IMR-90 (cell line): ENCODE measurements around the gene LRRC37A3. TPM values are rescaled to one million over a fixed set of nuclear protein-coding genes. Genes with fewer than 3 reads are reported as not detected.
"Not testable (repeated sequence)": the region's sequence is repeated elsewhere in the genome, so short reads cannot be mapped to it uniquely, and the experiment has no call there.

Experiments used
- ATAC-seq: fragments of 200-7000 bp; cut with Tn5 transposase; 2 replicates; pipeline ENCODE4 v1.9.1; 2020; ENCODE audit warnings: low read depth, mild to moderate bottlenecking, moderate library complexity
- BruUV-seq: library from RNA; stranded (reverse); fragments of 400-500 nt; replicated peaks from 2 replicates; lab custom pipeline; 2021; lab: Mats Ljungman, UMichigan
- CTCF ChIA-PET: fragments of 300-600 bp; formaldehyde crosslinking; extraction: SDS; loops from one replicate; lab custom pipeline; 2021; ENCODE audit warnings: antibody characterized with exemption; lab: Yijun Ruan, JAX
- POLR2A ChIA-PET: fragments of 300-600 bp; sonication (Branson Sonifier 250); formaldehyde crosslinking; loops from one replicate; lab custom pipeline; 2022; ENCODE audit warnings: antibody characterized with exemption; ENCODE audit not compliant: unreplicated experiment; lab: Charles Lee
- DNase-seq: peaks from one replicate; pipeline ENCODE4 v3.0.0; 2013
- H2AFZ ChIP-seq: replicated peaks from 2 replicates; pipeline ENCODE3; 2013; ENCODE audit warnings: low read length, mild to moderate bottlenecking; ENCODE audit not compliant: poor library complexity
- H2AK5ac ChIP-seq: 2 replicates; pipeline ENCODE4 v1.6.1; 2013; ENCODE audit warnings: low read depth, low read length, inconsistent platforms
- H2AK9ac ChIP-seq: replicated peaks from 2 replicates; pipeline ENCODE3; 2013; ENCODE audit warnings: mild to moderate bottlenecking, low read depth, low read length, moderate library complexity; ENCODE audit not compliant: poor library complexity
- H2BK120ac ChIP-seq: 2 replicates; pipeline ENCODE4 v1.6.1; 2013; ENCODE audit warnings: low read depth, low read length, inconsistent platforms
- H2BK15ac ChIP-seq: 3 replicates; pipeline ENCODE4 v1.6.1; 2013; ENCODE audit warnings: low read depth, low read length, inconsistent platforms
- H2BK20ac ChIP-seq: 2 replicates; pipeline ENCODE4 v1.6.1; 2013; ENCODE audit warnings: low read depth, mild to moderate bottlenecking, inconsistent platforms, low read length, moderate library complexity
- H2BK5ac ChIP-seq: 2 replicates; pipeline ENCODE4 v1.6.1; 2013; ENCODE audit warnings: mild to moderate bottlenecking, low read depth, low read length, inconsistent platforms; ENCODE audit not compliant: poor library complexity, severe bottlenecking
- H3K14ac ChIP-seq: replicated peaks from 2 replicates; pipeline ENCODE4 v1.6.1; 2013; ENCODE audit warnings: low read depth, low read length, inconsistent platforms
- H3K18ac ChIP-seq: 2 replicates; pipeline ENCODE4 v1.6.1; 2013; ENCODE audit warnings: low read depth, low read length, control low read depth
- H3K23ac ChIP-seq: 2 replicates; pipeline ENCODE4 v1.6.1; 2013; ENCODE audit warnings: low read depth, low read length, inconsistent platforms
- H3K27ac ChIP-seq: 2 replicates; pipeline ENCODE4 v1.5.1; 2013; ENCODE audit warnings: mild to moderate bottlenecking, control low read depth, low read length; ENCODE audit not compliant: insufficient read depth
- H3K27me3 ChIP-seq: 2 replicates; pipeline ENCODE4 v1.6.1; 2013; ENCODE audit warnings: low read length; ENCODE audit not compliant: control insufficient read depth, insufficient read depth
- H3K36me3 ChIP-seq: 2 replicates; pipeline ENCODE4 v1.6.1; 2013; ENCODE audit warnings: low read length, mixed read lengths; ENCODE audit not compliant: control insufficient read depth, insufficient read depth
- H3K4ac ChIP-seq: 2 replicates; pipeline ENCODE4 v1.6.1; 2013; ENCODE audit warnings: low read depth, low read length, inconsistent platforms
- H3K4me1 ChIP-seq: 2 replicates; pipeline ENCODE4 v1.6.1; 2013; ENCODE audit warnings: low read length, mixed read lengths; ENCODE audit not compliant: control insufficient read depth, insufficient read depth
- H3K4me2 ChIP-seq: 2 replicates; pipeline ENCODE4 v1.6.1; 2013; ENCODE audit warnings: low read depth, mild to moderate bottlenecking, control low read depth, low read length, moderate library complexity
- H3K4me3 ChIP-seq: 2 replicates; pipeline ENCODE4 v1.5.1; 2013; ENCODE audit warnings: low read depth, mild to moderate bottlenecking, control low read depth, low read length, moderate library complexity; ENCODE audit not compliant: insufficient read depth
- H3K56ac ChIP-seq: 2 replicates; pipeline ENCODE4 v1.6.1; 2013; ENCODE audit warnings: low read length, inconsistent platforms; ENCODE audit not compliant: insufficient read depth; ENCODE audit errors: extremely low read depth
- H3K79me1 ChIP-seq, 2 experiments: 2 replicates each; pipeline ENCODE4 v1.6.1; 2013; ENCODE audit warnings: low read length in 2 of 2, inconsistent platforms in 1 of 2, low read depth in 1 of 2
- H3K9ac ChIP-seq: 2 replicates; pipeline ENCODE4 v1.6.1; 2013; ENCODE audit warnings: low read depth, low read length, control low read depth
- H3K9me1 ChIP-seq: 2 replicates; pipeline ENCODE4 v1.6.1; 2013; ENCODE audit warnings: low read length, inconsistent platforms; ENCODE audit not compliant: insufficient read depth
- H3K9me3 ChIP-seq: 2 replicates; pipeline ENCODE4 v1.6.1; 2013; ENCODE audit warnings: low read length; ENCODE audit not compliant: control insufficient read depth, insufficient read depth
- H4K20me1 ChIP-seq: 2 replicates; pipeline ENCODE4 v1.6.1; 2013; ENCODE audit warnings: low read length, inconsistent platforms; ENCODE audit not compliant: insufficient read depth
- H4K5ac ChIP-seq: 2 replicates; pipeline ENCODE4 v1.6.1; 2013; ENCODE audit warnings: mild to moderate bottlenecking, low read depth, low read length, control low read depth
- H4K8ac ChIP-seq, 2 experiments: 2 replicates each; pipeline ENCODE4 v1.6.1; 2013; ENCODE audit warnings: low read depth in 2 of 2, low read length in 2 of 2, control low read depth in 1 of 2, inconsistent platforms in 1 of 2
- H4K91ac ChIP-seq: 2 replicates; pipeline ENCODE4 v1.6.1; 2013; ENCODE audit warnings: low read depth, low read length, inconsistent platforms; ENCODE audit not compliant: insufficient read depth
- RAD21 ChIP-seq: IDR thresholded peaks from 2 replicates; pipeline ENCODE4 v1.6.1; 2012; ENCODE audit warnings: low read length, improper control_type of control experiment
- SMC3 ChIP-seq: fragments of 150-350 bp; IDR thresholded peaks from 2 replicates; pipeline ENCODE4 v1.6.1; 2016; ENCODE audit warnings: low read depth, mild to moderate bottlenecking, antibody characterized with exemption, low read length, moderate library complexity
- WGBS, 2 experiments: methylation state at CpG; one replicate each; pipeline versions ENCODE4 v1.1.5 to v1.1.7; 2013; ENCODE audit warnings: missing lambda C conversion rate in 2 of 2; ENCODE audit not compliant: insufficient read length in 1 of 2; ENCODE audit errors: extremely low coverage in 2 of 2; 5-methylcytosine and 5-hydroxymethylcytosine counted together
- dilution Hi-C: fragments of 300-500 bp; cut with HindIII; formaldehyde crosslinking; loops from one replicate; pipeline ENCODE4 v1.14.3; 2018; ENCODE audit warnings: low sequenced_read_pairs; ENCODE audit not compliant: unreplicated experiment
- in situ Hi-C: fragments of 300-500 bp; cut with MboI; formaldehyde crosslinking; loops from 3 replicates; pipeline ENCODE4 v1.14.3; 2019; ENCODE audit warnings: low sequenced_read_pairs, inconsistent platforms, mixed read lengths
- intact Hi-C: fragments of 100-400 bp; cut with micrococcal nuclease; formaldehyde crosslinking; loops from 2 replicates; pipeline ENCODE4 v1.10.0; 2022
- polyA plus RNA-seq, 3 experiments: library from polyadenylated mRNA; depleted of rRNA; stranded (reverse); fragments of >200 nt; gene quantifications; 2 replicates each; pipeline ENCODE4 v1.2.3, GENCODE V29; 2012; ENCODE audit warnings: low replicate concordance in 1 of 3
- total RNA-seq: library from RNA; depleted of rRNA; stranded (reverse); fragments of >200 nt; gene quantifications from 2 replicates; pipeline ENCODE4 v1.2.3, GENCODE V29; 2012
- TF ChIP-seq, protein P1 (sequence below): conservative IDR thresholded peaks from 2 replicates; pipeline ENCODE4 v1.5.1; 2012; ENCODE audit warnings: mild to moderate bottlenecking, low read depth, low read length, improper control_type of control experiment

LRRC37A3 gene
- total and polyA plus RNA-seq, 2 of the 4 experiments (the other 2 are of a cell fraction), result 3.1 to 4.5 TPM

DNA sequence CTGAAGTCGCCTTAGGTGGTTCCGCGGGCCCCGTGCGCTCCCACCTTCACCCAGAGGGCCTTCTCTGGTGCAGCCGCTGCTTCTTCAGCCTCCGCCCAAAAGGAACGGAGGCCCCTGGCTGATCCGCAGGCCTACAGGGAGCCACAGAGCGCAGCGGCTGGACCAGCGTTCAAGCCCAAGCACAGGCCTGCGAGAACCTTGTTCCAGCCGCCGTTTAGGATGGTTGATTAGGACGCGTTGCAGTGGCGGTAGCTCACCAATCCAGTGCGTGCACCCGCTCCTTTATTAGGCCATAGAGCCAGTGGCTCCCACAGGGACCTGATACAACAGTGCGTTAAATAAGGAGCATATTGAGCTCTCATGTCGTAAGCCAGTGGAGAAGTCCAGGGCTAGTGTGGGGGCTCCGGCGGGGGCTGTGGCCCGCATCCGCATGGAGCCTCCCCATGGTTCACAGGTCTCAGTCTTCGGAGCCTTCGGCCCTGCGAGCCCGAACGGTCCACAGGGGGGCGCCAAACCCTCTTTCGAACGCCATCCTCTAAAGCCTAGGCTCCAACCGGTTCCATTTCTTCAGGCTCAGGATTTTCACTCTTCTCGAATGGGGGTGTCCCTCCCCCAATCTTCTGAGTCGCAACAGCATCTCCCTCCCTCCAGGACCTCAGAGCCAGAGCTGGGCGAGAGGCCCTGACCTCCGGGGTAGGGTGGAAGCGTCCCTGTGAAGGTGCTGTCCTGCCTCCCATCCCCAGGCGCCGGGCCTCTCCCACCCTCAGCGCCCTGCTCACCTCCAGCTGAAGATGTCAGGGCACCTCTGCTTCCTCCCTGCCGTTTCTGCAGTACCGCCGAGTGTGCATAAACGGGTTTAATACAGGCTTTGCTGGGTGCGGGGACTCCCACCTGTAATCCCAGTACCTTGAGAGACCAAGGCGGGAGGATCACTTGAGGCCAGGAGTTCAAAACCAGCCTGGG, 71.5 kb downstream of the LRRC37A3 start:
- intact Hi-C loops, result loop anchor here (5.0 kb wide), 1 partner anchor 350 kb away; no protein-coding TSS in a partner anchor
- H4K20me1 ChIP-seq, H3K27me3 ChIP-seq, H3K56ac ChIP-seq, H2AK5ac ChIP-seq, POLR2A ChIA-PET, H4K5ac ChIP-seq, H3K4me1 ChIP-seq, H3K4me2 ChIP-seq, H3K9me3 ChIP-seq, CTCF ChIA-PET, H3K27ac ChIP-seq, H3K23ac ChIP-seq, H3K36me3 ChIP-seq, H3K4ac ChIP-seq, H2AK9ac ChIP-seq, H3K9me1 ChIP-seq, in situ Hi-C loops, H4K91ac ChIP-seq, H4K8ac ChIP-seq, H3K4me3 ChIP-seq, H2BK20ac ChIP-seq, H2BK5ac ChIP-seq, BruUV-seq, H3K18ac ChIP-seq, dilution Hi-C loops, H2BK15ac ChIP-seq, H3K14ac ChIP-seq, H2BK120ac ChIP-seq, H2AFZ ChIP-seq, H3K9ac ChIP-seq, H3K79me1 ChIP-seq: not testable (repeated sequence)
- ATAC-seq (peak; percentile 87), DNase-seq (peak; percentile 13)
- WGBS, 2 experiments, result 55% methylated on average over 5 of the region's 49 CpGs; no CpG with 5 or more reads in 1 of the 2 experiments
- TF ChIP-seq RAD21 (peak; percentile 49), SMC3 (peak; percentile 45)
- TF ChIP-seq, protein P1, sequence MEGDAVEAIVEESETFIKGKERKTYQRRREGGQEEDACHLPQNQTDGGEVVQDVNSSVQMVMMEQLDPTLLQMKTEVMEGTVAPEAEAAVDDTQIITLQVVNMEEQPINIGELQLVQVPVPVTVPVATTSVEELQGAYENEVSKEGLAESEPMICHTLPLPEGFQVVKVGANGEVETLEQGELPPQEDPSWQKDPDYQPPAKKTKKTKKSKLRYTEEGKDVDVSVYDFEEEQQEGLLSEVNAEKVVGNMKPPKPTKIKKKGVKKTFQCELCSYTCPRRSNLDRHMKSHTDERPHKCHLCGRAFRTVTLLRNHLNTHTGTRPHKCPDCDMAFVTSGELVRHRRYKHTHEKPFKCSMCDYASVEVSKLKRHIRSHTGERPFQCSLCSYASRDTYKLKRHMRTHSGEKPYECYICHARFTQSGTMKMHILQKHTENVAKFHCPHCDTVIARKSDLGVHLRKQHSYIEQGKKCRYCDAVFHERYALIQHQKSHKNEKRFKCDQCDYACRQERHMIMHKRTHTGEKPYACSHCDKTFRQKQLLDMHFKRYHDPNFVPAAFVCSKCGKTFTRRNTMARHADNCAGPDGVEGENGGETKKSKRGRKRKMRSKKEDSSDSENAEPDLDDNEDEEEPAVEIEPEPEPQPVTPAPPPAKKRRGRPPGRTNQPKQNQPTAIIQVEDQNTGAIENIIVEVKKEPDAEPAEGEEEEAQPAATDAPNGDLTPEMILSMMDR, result peak; percentile 55

GRCh38 chr17:64846892-64847291, 72.4 kb downstream of the LRRC37A3 start:
- H3K23ac ChIP-seq, H2BK20ac ChIP-seq, H2BK15ac ChIP-seq, dilution Hi-C loops, H3K27me3 ChIP-seq, H4K91ac ChIP-seq, H4K20me1 ChIP-seq, H4K5ac ChIP-seq, H3K9me1 ChIP-seq, H3K9ac ChIP-seq, CTCF ChIA-PET, POLR2A ChIA-PET, H3K36me3 ChIP-seq, H2BK120ac ChIP-seq, H3K18ac ChIP-seq, H2BK5ac ChIP-seq, H3K4ac ChIP-seq, in situ Hi-C loops, H2AFZ ChIP-seq, BruUV-seq, H3K9me3 ChIP-seq, H3K4me2 ChIP-seq, H3K56ac ChIP-seq, H3K14ac ChIP-seq, H2AK9ac ChIP-seq, H3K79me1 ChIP-seq, H3K4me1 ChIP-seq, H4K8ac ChIP-seq, H2AK5ac ChIP-seq, H3K4me3 ChIP-seq, H3K27ac ChIP-seq: not testable (repeated sequence)
- ATAC-seq (peak; percentile 68), DNase-seq (peak; percentile 20)
- no CpG with 5 or more reads among the region's 4 CpGs for WGBS, 2 experiments
- intact Hi-C loops, result loop anchor here (5.0 kb wide), 1 partner anchor 350 kb away; no protein-coding TSS in a partner anchor
